SK-N-SH (cell line): ENCODE measurements around the gene ISCA2.

Experiments
- EP300 ChIP-seq, 2 experiments: IDR thresholded peaks; 2 replicates each; pipeline versions ENCODE4 v1.4.0 to v1.6.1; 2012; ENCODE audit warnings: borderline replicate concordance in 1 of 2, low read depth in 1 of 2, low read length in 1 of 2
- EZH2phosphoT487 ChIP-seq: fragments of 200-600 bp; sonication (generic); IDR thresholded peaks from 2 replicates; pipeline ENCODE4 v1.6.1; 2017; ENCODE audit warnings: low read depth, mixed run types, mild to moderate bottlenecking, antibody characterized with exemption, moderate library complexity, borderline replicate concordance
- JUND ChIP-seq: IDR thresholded peaks from 2 replicates; pipeline ENCODE4 v1.4.0; 2012
- NRF1 ChIP-seq: IDR thresholded peaks from 2 replicates; pipeline ENCODE4 v1.6.1; 2012; ENCODE audit warnings: low read depth, mild to moderate bottlenecking, low read length
- POLR2AphosphoS5 ChIP-seq: IDR thresholded peaks from 2 replicates; pipeline ENCODE4 v1.6.1; 2012; ENCODE audit warnings: low read depth, low read length
- RAD21 ChIP-seq: IDR thresholded peaks from 2 replicates; pipeline ENCODE4 v1.6.1; 2012; ENCODE audit warnings: mild to moderate bottlenecking, low read length
- SMC3 ChIP-seq: IDR thresholded peaks from 2 replicates; pipeline ENCODE4 v1.6.1; 2012; ENCODE audit warnings: low read depth, low read length, improper control_type of control experiment
- TAF1 ChIP-seq: IDR thresholded peaks from 2 replicates; pipeline ENCODE4 v1.6.1; 2012; ENCODE audit warnings: low read depth, mild to moderate bottlenecking, low read length, moderate library complexity, borderline replicate concordance
- TCF12 ChIP-seq: IDR thresholded peaks from 2 replicates; pipeline ENCODE4 v1.4.0; 2012
- TF ChIP-seq, protein P1 (sequence below): IDR thresholded peaks from 2 replicates; pipeline ENCODE4 v1.4.0; 2012; ENCODE audit warnings: low read depth
- TF ChIP-seq, protein P2 (sequence below): IDR thresholded peaks from 2 replicates; pipeline ENCODE4 v1.6.1; 2012; ENCODE audit warnings: mild to moderate bottlenecking, low read depth, low read length, moderate library complexity
- TF ChIP-seq, protein P3 (sequence below): fragments of 200-600 bp; sonication (generic); IDR thresholded peaks from 2 replicates; pipeline ENCODE4 v1.6.1; 2017; ENCODE audit warnings: antibody characterized with exemption, mild to moderate bottlenecking, moderate library complexity

DNA sequence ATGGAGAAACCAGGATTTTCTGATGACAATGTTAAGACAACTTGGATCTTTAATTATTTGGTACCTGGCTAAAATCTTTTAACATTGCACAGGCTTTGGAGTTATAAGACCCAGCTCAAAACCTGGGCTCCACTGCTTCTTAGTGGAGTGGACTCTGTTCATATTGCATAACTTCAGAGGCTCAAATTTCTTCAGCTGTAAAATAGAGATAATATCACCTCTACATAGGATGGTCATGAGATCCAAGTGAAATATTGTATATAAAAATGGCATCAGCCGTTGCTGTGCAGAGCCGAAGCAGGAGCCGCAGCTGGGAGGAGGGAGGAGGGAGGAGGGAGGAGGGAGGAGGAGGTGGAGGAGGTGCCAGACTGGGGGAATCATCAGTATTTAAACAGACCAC is 11.0 kb upstream of the ISCA2 start:
- TF ChIP-seq, protein P1, sequence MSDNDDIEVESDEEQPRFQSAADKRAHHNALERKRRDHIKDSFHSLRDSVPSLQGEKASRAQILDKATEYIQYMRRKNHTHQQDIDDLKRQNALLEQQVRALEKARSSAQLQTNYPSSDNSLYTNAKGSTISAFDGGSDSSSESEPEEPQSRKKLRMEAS, result no peak
- TF ChIP-seq JUND (no peak), SMC3 (no peak), TAF1 (no peak), POLR2AphosphoS5 (no peak), RAD21 (no peak), EP300 (IDR thresholded peaks at IDR 0.05; ENCODE audit: borderline replicate concordance in 1 of 2, low read depth in 1 of 2, low read length in 1 of 2) (no peak), NRF1 (no peak), TCF12 (no peak), EZH2phosphoT487 (no peak)
- TF ChIP-seq, protein P2, sequence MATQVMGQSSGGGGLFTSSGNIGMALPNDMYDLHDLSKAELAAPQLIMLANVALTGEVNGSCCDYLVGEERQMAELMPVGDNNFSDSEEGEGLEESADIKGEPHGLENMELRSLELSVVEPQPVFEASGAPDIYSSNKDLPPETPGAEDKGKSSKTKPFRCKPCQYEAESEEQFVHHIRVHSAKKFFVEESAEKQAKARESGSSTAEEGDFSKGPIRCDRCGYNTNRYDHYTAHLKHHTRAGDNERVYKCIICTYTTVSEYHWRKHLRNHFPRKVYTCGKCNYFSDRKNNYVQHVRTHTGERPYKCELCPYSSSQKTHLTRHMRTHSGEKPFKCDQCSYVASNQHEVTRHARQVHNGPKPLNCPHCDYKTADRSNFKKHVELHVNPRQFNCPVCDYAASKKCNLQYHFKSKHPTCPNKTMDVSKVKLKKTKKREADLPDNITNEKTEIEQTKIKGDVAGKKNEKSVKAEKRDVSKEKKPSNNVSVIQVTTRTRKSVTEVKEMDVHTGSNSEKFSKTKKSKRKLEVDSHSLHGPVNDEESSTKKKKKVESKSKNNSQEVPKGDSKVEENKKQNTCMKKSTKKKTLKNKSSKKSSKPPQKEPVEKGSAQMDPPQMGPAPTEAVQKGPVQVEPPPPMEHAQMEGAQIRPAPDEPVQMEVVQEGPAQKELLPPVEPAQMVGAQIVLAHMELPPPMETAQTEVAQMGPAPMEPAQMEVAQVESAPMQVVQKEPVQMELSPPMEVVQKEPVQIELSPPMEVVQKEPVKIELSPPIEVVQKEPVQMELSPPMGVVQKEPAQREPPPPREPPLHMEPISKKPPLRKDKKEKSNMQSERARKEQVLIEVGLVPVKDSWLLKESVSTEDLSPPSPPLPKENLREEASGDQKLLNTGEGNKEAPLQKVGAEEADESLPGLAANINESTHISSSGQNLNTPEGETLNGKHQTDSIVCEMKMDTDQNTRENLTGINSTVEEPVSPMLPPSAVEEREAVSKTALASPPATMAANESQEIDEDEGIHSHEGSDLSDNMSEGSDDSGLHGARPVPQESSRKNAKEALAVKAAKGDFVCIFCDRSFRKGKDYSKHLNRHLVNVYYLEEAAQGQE, result no peak
- TF ChIP-seq, protein P3, sequence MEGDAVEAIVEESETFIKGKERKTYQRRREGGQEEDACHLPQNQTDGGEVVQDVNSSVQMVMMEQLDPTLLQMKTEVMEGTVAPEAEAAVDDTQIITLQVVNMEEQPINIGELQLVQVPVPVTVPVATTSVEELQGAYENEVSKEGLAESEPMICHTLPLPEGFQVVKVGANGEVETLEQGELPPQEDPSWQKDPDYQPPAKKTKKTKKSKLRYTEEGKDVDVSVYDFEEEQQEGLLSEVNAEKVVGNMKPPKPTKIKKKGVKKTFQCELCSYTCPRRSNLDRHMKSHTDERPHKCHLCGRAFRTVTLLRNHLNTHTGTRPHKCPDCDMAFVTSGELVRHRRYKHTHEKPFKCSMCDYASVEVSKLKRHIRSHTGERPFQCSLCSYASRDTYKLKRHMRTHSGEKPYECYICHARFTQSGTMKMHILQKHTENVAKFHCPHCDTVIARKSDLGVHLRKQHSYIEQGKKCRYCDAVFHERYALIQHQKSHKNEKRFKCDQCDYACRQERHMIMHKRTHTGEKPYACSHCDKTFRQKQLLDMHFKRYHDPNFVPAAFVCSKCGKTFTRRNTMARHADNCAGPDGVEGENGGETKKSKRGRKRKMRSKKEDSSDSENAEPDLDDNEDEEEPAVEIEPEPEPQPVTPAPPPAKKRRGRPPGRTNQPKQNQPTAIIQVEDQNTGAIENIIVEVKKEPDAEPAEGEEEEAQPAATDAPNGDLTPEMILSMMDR, result no peak
